ENCODE results near the gene NELFB.

The NELFB gene

DNA sequence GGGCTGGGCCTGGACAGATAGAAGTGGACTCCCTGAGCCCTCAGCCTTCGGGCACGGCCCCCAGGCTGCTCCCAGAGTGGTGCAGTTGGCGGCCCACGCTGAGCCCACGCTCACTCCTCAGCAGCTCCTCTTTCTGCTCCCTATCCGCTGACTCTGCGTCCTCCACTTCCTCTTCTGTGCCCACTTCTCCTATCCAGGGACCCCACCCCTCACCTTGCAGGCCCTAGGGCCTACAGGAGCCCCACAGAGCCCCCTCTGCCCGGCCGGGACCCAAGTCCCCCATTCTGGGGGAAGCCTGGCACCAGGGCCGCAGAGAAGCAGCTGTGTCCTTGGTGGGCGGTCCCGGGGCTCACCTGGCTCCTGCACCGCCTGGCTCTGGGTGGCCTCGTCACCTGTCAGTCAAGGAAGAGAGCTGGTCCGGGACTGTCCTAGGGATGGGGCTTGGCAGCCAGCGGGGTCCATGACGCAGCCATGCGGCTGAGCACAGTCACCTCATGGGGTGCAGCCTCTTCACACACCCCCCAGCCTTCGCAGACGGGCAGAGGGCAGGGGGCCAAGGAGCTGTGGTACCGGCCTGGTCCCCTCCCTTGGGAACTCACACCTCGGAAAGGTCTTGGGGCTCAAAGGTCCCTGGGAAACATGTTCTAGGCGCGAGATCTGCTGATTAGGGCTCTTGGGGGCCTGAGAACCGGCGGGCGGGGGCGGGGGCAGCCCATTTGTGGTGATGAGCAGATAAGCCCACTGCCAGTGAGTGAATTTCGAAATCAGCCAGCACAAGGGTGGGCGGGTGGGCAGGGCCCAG is 52.3 kb downstream of the NELFB start:
- Mint-ChIP-seq H3K9me3 (no peaks in the 10 kb centered on the region), H3K27me3 (no peaks in the 10 kb centered on the region), H3K27ac (ENCODE audit: low read depth) (no peak overlapping the region), H3K36me3 (ENCODE audit: insufficient read depth) (peaks cover 2% of the 10 kb centered on the region), H3K4me1 (no peaks in the 10 kb centered on the region), H3K4me3 (no peak overlapping the region)
- DNase-seq (ENCODE audit: low spot score in 2 of 2) (no peak), ATAC-seq (replicated peaks; ENCODE audit: extremely low read depth, poor library complexity, severe bottlenecking) (no peak)

DNA sequence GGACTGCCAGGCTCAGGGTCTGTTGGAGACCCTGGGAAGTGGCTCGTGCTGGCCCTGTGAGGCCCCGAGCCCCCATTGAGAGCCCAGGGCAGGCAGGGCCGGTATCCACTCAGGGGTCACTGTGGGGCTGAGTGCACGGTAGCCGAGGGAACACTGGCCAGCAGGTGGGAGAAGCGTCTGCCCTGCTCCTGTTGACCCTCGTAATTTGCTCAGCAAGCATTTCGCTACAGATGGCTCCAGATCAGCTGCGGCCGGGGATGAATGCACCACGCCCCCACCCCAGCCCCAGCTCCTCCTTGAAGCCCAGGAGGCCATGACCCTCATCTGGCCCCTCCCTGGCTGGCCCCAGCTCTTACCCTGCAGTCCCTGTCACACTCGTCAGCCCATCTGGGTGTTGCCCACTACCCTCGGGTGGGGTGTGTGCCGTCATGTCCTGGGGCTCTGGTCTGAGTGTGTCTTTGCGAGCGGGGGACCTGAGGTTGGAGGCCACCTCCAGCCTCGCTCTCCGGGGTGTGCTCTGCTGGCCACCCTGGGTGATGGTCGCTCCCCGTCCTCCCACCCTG is 53.0 kb downstream of the NELFB start:
- H3K36me3 Mint-ChIP-seq (ENCODE audit: insufficient read depth), result peaks cover 2% of the 10 kb centered on the region
- no peak for DNase-seq (ENCODE audit: low spot score in 2 of 2)
- no peaks in the 10 kb centered on the region for H3K4me1 Mint-ChIP-seq
- no peak for ATAC-seq (replicated peaks; ENCODE audit: extremely low read depth, poor library complexity, severe bottlenecking)
- H3K27me3 Mint-ChIP-seq, result no peaks in the 10 kb centered on the region
- no peak overlapping the region for H3K4me3 Mint-ChIP-seq
- no peak overlapping the region for H3K27ac Mint-ChIP-seq (ENCODE audit: low read depth)
- no peaks in the 10 kb centered on the region for H3K9me3 Mint-ChIP-seq

DNA sequence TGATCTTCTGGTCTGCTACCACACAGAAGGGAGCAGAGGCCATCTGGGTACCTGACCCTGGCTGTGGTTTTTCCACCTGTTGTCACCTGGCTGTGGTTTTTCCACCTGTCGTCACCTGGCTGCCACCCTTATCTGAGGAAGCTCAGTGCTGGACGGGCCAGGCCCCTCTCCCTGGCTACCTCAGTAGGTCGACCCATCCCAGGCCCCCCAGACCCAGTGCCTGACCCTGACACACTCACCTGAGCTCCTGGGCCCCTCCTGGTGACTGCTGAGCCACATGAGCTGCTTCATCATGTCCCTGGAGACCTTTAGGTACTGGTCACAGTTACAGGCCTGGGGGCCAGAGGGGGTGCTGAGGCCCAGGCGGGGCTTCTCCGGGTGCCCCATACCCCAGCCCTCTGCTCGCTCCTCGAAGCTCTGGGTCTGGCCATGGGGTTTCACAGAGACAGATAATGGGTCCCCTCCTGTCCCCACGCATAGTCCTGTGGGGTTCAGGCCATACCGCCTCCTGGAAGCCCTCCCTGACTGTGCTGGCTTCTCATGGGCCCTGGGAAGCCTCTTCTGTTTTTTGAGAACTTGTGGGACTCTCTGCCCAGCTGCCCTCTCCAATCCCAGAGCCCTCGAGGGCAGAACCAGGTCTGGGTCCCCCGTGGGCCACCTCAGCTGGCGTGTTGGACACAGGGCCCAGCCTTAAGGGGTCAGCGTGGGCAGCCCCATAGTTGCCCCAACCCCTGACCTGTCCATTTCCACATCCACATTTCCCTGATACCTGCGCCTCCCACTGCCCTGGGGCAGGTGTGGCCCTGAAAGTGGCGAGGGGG is 54.5 kb downstream of the NELFB start:
- no peaks in the 10 kb centered on the region for H3K9me3 Mint-ChIP-seq
- ATAC-seq (replicated peaks; ENCODE audit: extremely low read depth, poor library complexity, severe bottlenecking), result no peak
- no peak overlapping the region for H3K27ac Mint-ChIP-seq (ENCODE audit: low read depth)
- H3K4me1 Mint-ChIP-seq, result no peaks in the 10 kb centered on the region
- no peaks in the 10 kb centered on the region for H3K27me3 Mint-ChIP-seq
- H3K36me3 Mint-ChIP-seq (ENCODE audit: insufficient read depth), result no peaks in the 10 kb centered on the region
- DNase-seq (ENCODE audit: low spot score in 2 of 2), result no peak
- H3K4me3 Mint-ChIP-seq, result no peak overlapping the region

DNA sequence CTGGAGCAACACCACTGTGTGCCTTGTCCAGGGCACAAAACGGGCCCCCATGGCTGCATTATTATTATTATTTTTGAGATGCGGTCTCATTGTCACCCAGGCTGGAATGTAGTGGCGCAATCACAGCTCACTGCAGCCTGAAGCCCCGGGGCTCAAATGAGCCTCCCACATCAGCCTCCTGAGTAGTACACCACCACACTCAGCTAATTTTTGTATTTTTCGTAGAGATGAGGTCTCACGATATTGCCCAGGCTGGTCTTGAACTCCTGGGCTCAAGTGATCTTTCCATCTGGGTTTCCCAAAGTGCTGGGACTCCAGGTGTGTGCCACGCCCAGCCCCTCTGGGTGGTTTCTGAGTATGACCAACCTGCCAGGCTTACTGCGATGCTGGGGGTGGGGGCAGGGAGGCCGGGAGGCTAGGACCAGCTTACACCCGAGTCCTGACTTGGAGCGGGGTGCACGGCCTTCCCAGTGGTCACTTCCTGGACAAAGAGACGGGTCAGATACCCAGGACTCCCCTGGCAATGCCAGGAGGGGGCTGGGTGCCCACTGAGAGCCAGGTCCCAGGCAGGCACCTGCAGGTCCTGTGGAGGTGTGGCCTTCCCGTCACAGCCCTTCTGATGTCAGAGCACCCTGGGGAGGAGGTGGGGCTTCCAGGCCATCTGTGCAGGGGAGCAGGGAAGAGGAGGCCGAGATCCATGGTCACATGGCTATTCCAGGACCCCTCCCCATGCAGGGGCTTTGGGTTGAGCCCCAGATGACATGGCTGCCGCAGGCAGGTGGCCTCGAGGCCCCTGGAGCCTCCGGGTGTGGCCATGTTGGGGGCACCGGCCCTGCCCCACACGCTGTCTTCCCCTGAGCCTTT is 55.3 kb downstream of the NELFB start:
- no peak overlapping the region for H3K27ac Mint-ChIP-seq (ENCODE audit: low read depth)
- H3K27me3 Mint-ChIP-seq, result no peaks in the 10 kb centered on the region
- ATAC-seq (replicated peaks; ENCODE audit: extremely low read depth, poor library complexity, severe bottlenecking), result no peak
- no peak overlapping the region for H3K4me3 Mint-ChIP-seq
- no peaks in the 10 kb centered on the region for H3K9me3 Mint-ChIP-seq
- H3K36me3 Mint-ChIP-seq (ENCODE audit: insufficient read depth), result no peaks in the 10 kb centered on the region
- no peak for DNase-seq (ENCODE audit: low spot score in 2 of 2)
- H3K4me1 Mint-ChIP-seq, result no peaks in the 10 kb centered on the region

DNA sequence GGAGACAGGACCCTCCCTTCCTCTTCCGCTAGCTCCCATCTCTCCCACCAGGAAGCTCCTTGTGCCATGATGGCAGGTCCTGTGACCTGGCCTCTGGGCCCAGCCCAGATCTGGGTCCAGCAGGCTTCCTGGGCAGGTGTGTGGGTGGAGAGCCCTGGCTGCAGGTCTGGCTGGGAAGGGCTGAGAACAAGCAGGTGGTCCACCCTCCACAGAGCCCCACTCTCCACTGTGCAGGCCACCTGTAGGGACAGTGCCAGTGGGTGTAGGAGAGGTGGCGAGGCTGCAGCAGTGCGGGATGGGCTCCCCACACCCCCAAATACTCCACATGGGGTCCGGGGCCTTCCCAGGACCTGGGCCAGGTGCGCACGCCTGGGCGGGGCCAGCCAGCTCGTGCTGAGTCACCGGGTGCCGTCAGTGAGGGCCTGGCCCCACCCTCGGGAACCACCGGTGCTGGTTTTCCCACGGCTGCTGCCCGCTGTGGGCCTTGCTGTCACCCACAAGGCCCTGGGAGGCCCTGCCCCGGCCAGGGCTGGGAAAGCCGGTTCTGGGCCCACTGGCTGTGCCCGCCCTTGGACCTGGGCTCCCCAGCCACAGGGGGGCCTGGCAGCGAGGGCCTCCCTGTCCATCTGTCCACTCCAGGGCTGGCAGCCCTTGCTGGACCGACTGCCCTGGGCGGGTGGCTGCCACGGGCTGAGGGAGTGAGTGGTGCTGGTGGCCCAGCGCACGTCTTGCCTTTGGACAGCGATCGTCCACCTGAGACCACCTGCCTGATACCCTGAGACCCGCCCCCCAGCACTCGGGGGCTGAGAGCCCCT is 56.3 kb downstream of the NELFB start:
- Mint-ChIP-seq H3K27ac (ENCODE audit: low read depth) (no peak overlapping the region), H3K36me3 (ENCODE audit: insufficient read depth) (no peaks in the 10 kb centered on the region), H3K4me3 (no peak overlapping the region), H3K27me3 (no peaks in the 10 kb centered on the region), H3K4me1 (no peaks in the 10 kb centered on the region), H3K9me3 (no peaks in the 10 kb centered on the region)
- ATAC-seq (replicated peaks; ENCODE audit: extremely low read depth, poor library complexity, severe bottlenecking) (peak; percentile 11), DNase-seq (ENCODE audit: low spot score in 2 of 2) (no peak)

DNA sequence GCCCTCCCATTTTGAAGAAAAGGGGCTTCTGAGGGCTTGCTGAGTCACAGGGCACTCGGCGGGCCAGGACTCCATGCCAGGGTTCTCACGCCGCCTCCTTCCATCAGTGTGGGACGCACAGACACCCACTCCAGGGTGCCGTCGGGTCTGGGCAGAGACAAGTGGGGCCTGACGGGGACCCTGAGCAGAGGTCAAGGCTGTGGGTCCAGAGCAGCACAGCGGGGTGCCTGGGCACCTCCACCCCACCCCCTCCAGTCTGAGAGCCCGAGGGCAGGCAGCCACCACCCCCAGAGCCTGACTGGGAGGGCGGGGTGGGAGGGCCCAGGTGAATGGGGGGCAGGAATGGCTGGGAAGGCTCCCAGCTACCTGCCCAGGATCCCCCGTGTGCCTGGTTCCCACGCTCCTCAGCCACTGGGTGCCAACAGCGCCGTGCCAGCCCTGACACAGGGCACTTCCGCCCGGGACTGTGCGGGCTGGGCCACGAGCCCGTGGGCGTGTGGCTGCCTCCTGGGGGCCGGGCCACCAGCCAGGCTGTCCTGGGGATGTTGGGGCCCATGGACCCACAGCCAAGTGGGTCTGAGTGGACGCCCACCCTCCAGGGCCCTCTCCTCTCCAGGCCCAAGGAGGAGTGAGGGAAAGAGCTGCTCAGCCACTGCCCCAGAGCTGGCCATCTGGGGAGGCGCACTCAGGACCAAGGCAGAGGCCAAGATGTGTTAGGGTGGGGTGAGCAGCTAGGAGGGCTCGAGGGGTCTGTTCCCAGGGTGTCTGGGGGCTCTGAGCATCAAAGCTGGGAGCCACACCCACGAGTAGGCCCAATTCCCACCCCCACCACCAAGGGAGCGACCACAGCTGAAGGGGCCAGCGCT is 57.1 kb downstream of the NELFB start:
- ATAC-seq (replicated peaks; ENCODE audit: extremely low read depth, poor library complexity, severe bottlenecking), result no peak
- H3K4me3 Mint-ChIP-seq, result no peak overlapping the region

DNA sequence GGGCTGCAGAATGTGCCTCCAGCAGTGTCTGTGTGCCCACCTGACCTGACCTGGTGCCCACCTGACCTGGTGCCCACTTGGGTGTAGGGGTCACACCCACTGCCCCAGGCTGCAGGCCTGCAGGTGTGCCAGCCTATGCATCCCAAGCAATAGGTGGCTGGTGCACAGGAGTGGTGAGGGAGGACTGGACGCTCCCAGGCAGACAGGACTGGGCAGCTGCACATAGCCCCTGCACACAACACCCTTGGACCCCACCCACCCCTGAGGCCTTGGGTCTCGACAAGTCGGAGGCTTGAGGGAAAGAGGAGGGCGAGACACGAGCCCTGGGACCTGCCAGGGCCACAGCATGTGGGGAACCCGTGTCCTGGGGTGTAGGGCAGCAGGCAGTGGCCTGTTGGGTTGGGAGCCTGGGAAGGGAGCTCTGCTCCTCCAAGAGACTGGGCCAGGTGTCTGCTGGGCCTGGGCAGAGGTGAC is 57.8 kb downstream of the NELFB start:
- ATAC-seq (replicated peaks; ENCODE audit: extremely low read depth, poor library complexity, severe bottlenecking) (no peak), DNase-seq (ENCODE audit: low spot score in 2 of 2) (no peak)
- no peaks in the 10 kb centered on the region for H3K36me3 Mint-ChIP-seq (ENCODE audit: insufficient read depth)
- no peaks in the 10 kb centered on the region for H3K27me3 Mint-ChIP-seq
- no peak overlapping the region for H3K4me3 Mint-ChIP-seq
- no peaks in the 10 kb centered on the region for H3K4me1 Mint-ChIP-seq
- no peak overlapping the region for H3K27ac Mint-ChIP-seq (ENCODE audit: low read depth)
- no peaks in the 10 kb centered on the region for H3K9me3 Mint-ChIP-seq

More for the DNA sequence above, 57.1 kb downstream of the NELFB start:
- H3K27me3 Mint-ChIP-seq, result no peaks in the 10 kb centered on the region
- H3K9me3 Mint-ChIP-seq, result no peaks in the 10 kb centered on the region
- DNase-seq (ENCODE audit: low spot score in 2 of 2), result no peak
- H3K4me1 Mint-ChIP-seq, result no peaks in the 10 kb centered on the region
- no peaks in the 10 kb centered on the region for H3K36me3 Mint-ChIP-seq (ENCODE audit: insufficient read depth)
- H3K27ac Mint-ChIP-seq (ENCODE audit: low read depth), result no peak overlapping the region

DNA sequence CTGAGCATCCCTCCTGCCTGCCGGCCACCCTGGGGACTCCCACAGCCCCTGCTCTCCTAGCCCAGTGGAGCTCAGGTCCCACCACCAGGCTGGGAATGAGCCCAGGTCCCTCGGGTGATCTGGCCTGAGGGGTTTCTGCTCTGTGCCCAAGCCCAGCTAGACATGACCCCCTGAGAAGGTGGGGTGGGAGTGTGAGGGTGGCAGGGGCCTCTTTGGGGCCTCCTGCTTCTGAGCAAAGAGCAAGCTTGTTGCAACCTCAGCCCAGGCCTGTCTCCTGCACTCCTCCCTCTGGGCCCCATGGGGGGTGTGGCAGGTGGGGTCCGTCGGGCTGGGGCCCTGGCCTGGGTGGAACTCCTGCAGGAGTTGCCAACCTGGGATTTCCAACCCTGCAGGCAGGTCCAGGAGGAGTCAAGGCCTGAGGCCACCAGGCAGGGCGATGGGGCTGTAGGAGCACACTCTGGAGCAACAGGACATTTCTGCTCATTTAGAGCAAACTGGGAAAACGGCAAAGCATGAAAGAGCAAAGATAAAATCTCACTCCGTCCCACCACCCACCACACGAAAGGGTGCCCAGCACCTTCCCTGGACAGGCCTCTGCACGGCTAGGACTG is 58.3 kb downstream of the NELFB start:
- Mint-ChIP-seq H3K27ac (ENCODE audit: low read depth) (no peak overlapping the region), H3K4me3 (no peak overlapping the region), H3K36me3 (ENCODE audit: insufficient read depth) (no peaks in the 10 kb centered on the region), H3K4me1 (no peaks in the 10 kb centered on the region), H3K9me3 (no peaks in the 10 kb centered on the region), H3K27me3 (no peaks in the 10 kb centered on the region)
- DNase-seq (ENCODE audit: low spot score in 2 of 2), result no peak
- ATAC-seq (replicated peaks; ENCODE audit: extremely low read depth, poor library complexity, severe bottlenecking), result no peak

DNA sequence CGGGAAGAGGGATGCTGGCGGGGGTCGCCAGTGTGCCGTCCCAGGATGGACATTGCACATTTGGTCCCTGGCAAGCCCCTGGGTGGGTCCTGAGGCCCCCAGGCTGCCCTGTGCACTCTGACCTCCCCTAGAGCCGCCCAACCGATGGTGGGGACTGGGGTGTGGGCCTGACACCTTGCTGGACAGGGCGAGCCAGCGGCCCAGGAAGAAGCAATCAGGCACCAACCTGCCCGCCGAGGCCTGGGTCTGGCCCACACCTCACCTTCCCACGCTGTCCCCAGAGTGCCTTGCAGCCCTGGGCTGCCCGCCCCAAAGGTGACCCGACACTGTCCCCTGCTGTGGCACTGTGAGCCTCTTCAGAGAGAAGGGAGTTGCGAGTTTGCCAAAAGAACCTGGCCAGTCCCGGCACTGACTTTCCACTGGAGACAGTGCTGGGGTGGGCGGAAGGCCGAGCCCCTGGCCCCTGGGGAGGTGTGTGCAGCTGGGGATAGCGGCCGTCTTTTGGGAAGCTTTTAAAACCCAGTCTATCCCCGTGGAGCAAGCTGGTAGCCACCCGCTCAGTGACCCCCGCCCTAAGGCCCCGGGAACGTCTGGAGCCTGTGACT is 58.9 kb downstream of the NELFB start:
- no peak overlapping the region for H3K27ac Mint-ChIP-seq (ENCODE audit: low read depth)

More for the DNA sequence above, 58.9 kb downstream of the NELFB start:
- Mint-ChIP-seq H3K27me3 (no peaks in the 10 kb centered on the region), H3K4me1 (no peaks in the 10 kb centered on the region), H3K9me3 (no peaks in the 10 kb centered on the region), H3K4me3 (no peak overlapping the region), H3K36me3 (ENCODE audit: insufficient read depth) (no peaks in the 10 kb centered on the region)
- ATAC-seq (replicated peaks; ENCODE audit: extremely low read depth, poor library complexity, severe bottlenecking) (no peak), DNase-seq (ENCODE audit: low spot score in 2 of 2) (no peak)

Data from central memory CD8-positive, alpha-beta T cell (primary cell).